ENCODE results near the gene NDUFS4.

GRCh38 chr5:53575101-53575500, 14.7 kb downstream of the NDUFS4 start:
- TF ChIP-seq YY1 (IDR thresholded peaks at IDR 0.05; ENCODE audit: low read depth), result no peak
- no peak for TF ChIP-seq RAD21 (IDR thresholded peaks at IDR 0.05; ENCODE audit: low read depth)
- no peak for TF ChIP-seq TCF12 (IDR thresholded peaks at IDR 0.05; ENCODE audit: low read depth)

Measured in Ishikawa (cell line).